WTC11 (cell line): ENCODE results near the gene S100A8. TPM values are rescaled to one million over a fixed set of nuclear protein-coding genes. Genes with fewer than 3 reads are reported as not detected.

Source experiments
- ATAC-seq: fragments of 200-7000 bp; cut with Tn5 transposase; 2 replicates; pipeline ENCODE4 v1.10.0; 2021; ENCODE audit warnings: mild to moderate bottlenecking, moderate library complexity
- CTCF ChIA-PET: fragments of 300-600 bp; sonication (Branson Sonifier 250); formaldehyde crosslinking; loops from one replicate; lab custom pipeline; 2021; ENCODE audit warnings: antibody characterized with exemption; lab: Charles Lee
- POLR2A ChIA-PET: fragments of 350-600 bp; sonication (Branson Sonifier 250); formaldehyde crosslinking; loops from one replicate; lab custom pipeline; 2021; ENCODE audit warnings: antibody characterized with exemption; lab: Charles Lee
- DNase-seq: peaks from one replicate; pipeline ENCODE4 v3.0.0; 2021; ENCODE audit warnings: low spot score
- H3K27ac Mint-ChIP-seq: 2 replicates; pipeline ENCODE4 v1.8.0; 2021; ENCODE audit warnings: mixed read lengths
- H3K27me3 Mint-ChIP-seq: 2 replicates; pipeline ENCODE4 v1.8.0; 2021; ENCODE audit warnings: low read depth, mild to moderate bottlenecking, moderate library complexity, mixed read lengths
- H3K36me3 Mint-ChIP-seq: 2 replicates; pipeline ENCODE4 v1.8.0; 2021; ENCODE audit warnings: mixed read lengths
- H3K4me1 Mint-ChIP-seq: 2 replicates; pipeline ENCODE4 v1.8.0; 2022; ENCODE audit warnings: mixed read lengths
- H3K4me3 Mint-ChIP-seq: 2 replicates; pipeline ENCODE4 v1.8.0; 2021; ENCODE audit warnings: mild to moderate bottlenecking, moderate library complexity, mixed read lengths
- H3K9me3 Mint-ChIP-seq: 2 replicates; pipeline ENCODE4 v1.8.0; 2021; ENCODE audit warnings: mixed read lengths
- CBFB ChIP-seq: sonication (generic); formaldehyde crosslinking; IDR thresholded peaks from 2 replicates; pipeline ENCODE4 v1.8.1; 2022; ENCODE audit warnings: mild to moderate bottlenecking, low read depth, missing genetic modification reagents
- CREM ChIP-seq: sonication (generic); formaldehyde crosslinking; IDR thresholded peaks from 2 replicates; pipeline ENCODE4 v1.8.1; 2022; ENCODE audit warnings: mild to moderate bottlenecking, missing genetic modification reagents, moderate library complexity
- ELF4 ChIP-seq: sonication (generic); formaldehyde crosslinking; IDR thresholded peaks from 2 replicates; pipeline ENCODE4 v1.8.1; 2022; ENCODE audit warnings: low read depth, mild to moderate bottlenecking, moderate library complexity, missing genetic modification reagents
- FOXJ3 ChIP-seq: sonication (generic); formaldehyde crosslinking; IDR thresholded peaks from 2 replicates; pipeline ENCODE4 v1.9.0; 2021; ENCODE audit warnings: missing genetic modification reagents, mild to moderate bottlenecking, borderline replicate concordance
- FOXK1 ChIP-seq: sonication (generic); formaldehyde crosslinking; IDR thresholded peaks from 2 replicates; pipeline ENCODE4 v1.8.0; 2022; ENCODE audit warnings: mild to moderate bottlenecking, moderate library complexity, missing genetic modification reagents
- GABPB1 ChIP-seq: sonication (generic); formaldehyde crosslinking; IDR thresholded peaks from 2 replicates; pipeline ENCODE4 v1.8.1; 2023; ENCODE audit warnings: mild to moderate bottlenecking, missing genetic modification reagents
- KAT7 ChIP-seq: sonication (generic); formaldehyde crosslinking; IDR thresholded peaks from 2 replicates; pipeline ENCODE4 v1.8.1; 2023; ENCODE audit warnings: missing genetic modification reagents, mild to moderate bottlenecking, borderline replicate concordance
- ZBTB21 ChIP-seq: sonication (generic); formaldehyde crosslinking; IDR thresholded peaks from 2 replicates; pipeline ENCODE4 v1.8.1; 2023; ENCODE audit warnings: mild to moderate bottlenecking, missing genetic modification reagents, borderline replicate concordance
- ZNF121 ChIP-seq: sonication (generic); formaldehyde crosslinking; IDR thresholded peaks from 2 replicates; pipeline ENCODE4 v1.8.0; 2023; ENCODE audit warnings: missing genetic modification reagents
- ZNF138 ChIP-seq: sonication (generic); formaldehyde crosslinking; conservative IDR thresholded peaks from 2 replicates; pipeline ENCODE4 v1.8.1; 2022; ENCODE audit warnings: mild to moderate bottlenecking, moderate library complexity, missing genetic modification reagents
- ZNF232 ChIP-seq: sonication (generic); formaldehyde crosslinking; IDR thresholded peaks from 2 replicates; pipeline ENCODE4 v1.8.0; 2022; ENCODE audit warnings: mild to moderate bottlenecking, missing genetic modification reagents
- ZNF396 ChIP-seq: fragments of 250-450 bp; sonication (Bioruptor Pico); IDR thresholded peaks from 2 replicates; pipeline ENCODE4 v1.8.0; 2021; ENCODE audit warnings: mild to moderate bottlenecking, moderate library complexity, borderline replicate concordance
- ZNF423 ChIP-seq: fragments of 250-450 bp; sonication (Bioruptor Pico); IDR thresholded peaks from 2 replicates; pipeline ENCODE4 v2.1.2; 2022; ENCODE audit warnings: mild to moderate bottlenecking, moderate library complexity
- total RNA-seq: library from RNA; stranded (reverse); gene quantifications from 3 replicates; pipeline ENCODE4 v1.2.3, GENCODE V29; 2021
- TF ChIP-seq, protein P1 (sequence below): sonication (generic); formaldehyde crosslinking; IDR thresholded peaks from 2 replicates; pipeline ENCODE4 v1.8.0; 2022; ENCODE audit warnings: mild to moderate bottlenecking, missing genetic modification reagents
- TF ChIP-seq, protein P2 (sequence below): sonication (generic); formaldehyde crosslinking; IDR thresholded peaks from 2 replicates; pipeline ENCODE4 v1.8.0; 2023; ENCODE audit warnings: missing genetic modification reagents, mild to moderate bottlenecking, borderline replicate concordance
- TF ChIP-seq, protein P3 (sequence below): sonication (generic); formaldehyde crosslinking; IDR thresholded peaks from 2 replicates; pipeline ENCODE4 v1.8.1; 2023; ENCODE audit warnings: mild to moderate bottlenecking, missing genetic modification reagents, moderate library complexity
- TF ChIP-seq, protein P4 (sequence below): sonication (generic); formaldehyde crosslinking; IDR thresholded peaks from 2 replicates; pipeline ENCODE4 v1.8.0; 2023; ENCODE audit warnings: missing genetic modification reagents
- TF ChIP-seq, protein P5 (sequence below): sonication (generic); formaldehyde crosslinking; IDR thresholded peaks from 2 replicates; pipeline ENCODE4 v1.8.1; 2022; ENCODE audit warnings: low read depth, missing genetic modification reagents, borderline replicate concordance
- TF ChIP-seq, protein P6 (sequence below): sonication (generic); formaldehyde crosslinking; IDR thresholded peaks from 2 replicates; pipeline ENCODE4 v1.8.1; 2022; ENCODE audit warnings: mild to moderate bottlenecking, moderate library complexity, missing genetic modification reagents
- TF ChIP-seq, protein P7 (sequence below): fragments of 200-600 bp; IDR thresholded peaks from 2 replicates; pipeline ENCODE4 v1.8.0; 2022; ENCODE audit warnings: antibody characterized with exemption
- TF ChIP-seq, protein P8 (sequence below): fragments of 250-450 bp; sonication (Bioruptor Pico); IDR thresholded peaks from 2 replicates; pipeline ENCODE4 v2.1.2; 2022; ENCODE audit warnings: mild to moderate bottlenecking, moderate library complexity

The S100A8 gene
- total RNA-seq, 1 experiment from 2014 or later = not detected

DNA sequence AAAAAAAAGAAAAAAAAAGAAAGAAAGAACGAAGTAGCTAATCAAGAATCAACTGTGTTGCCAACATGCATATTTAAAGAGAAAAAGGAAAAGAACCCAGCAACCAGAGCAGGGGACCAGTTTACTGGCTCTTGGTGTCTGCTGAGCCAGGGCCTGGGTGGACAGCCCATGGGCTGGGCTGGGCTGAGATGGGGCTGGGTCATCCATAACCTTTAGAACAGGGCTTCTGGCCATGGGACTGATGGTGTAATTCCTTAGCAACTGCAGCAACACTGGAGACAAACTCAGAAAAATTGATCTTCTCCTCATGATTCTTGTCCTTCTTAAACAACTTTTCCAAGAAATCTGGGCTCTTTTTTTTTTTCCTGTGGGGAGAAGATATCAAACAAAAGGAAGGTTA, 35.9 kb upstream of the S100A8 start:
- ChIA-PET CTCF (interaction anchor here (1.3 to 1.6 kb wide), 2 partner anchors 68 to 71 kb away, joined by 4 to 8 read pairs; no protein-coding TSS in a partner anchor), POLR2A (no interaction called here)
- TF ChIP-seq ZBTB21 (CRISPR knock-in tag) = no peak
- TF ChIP-seq, protein P1, sequence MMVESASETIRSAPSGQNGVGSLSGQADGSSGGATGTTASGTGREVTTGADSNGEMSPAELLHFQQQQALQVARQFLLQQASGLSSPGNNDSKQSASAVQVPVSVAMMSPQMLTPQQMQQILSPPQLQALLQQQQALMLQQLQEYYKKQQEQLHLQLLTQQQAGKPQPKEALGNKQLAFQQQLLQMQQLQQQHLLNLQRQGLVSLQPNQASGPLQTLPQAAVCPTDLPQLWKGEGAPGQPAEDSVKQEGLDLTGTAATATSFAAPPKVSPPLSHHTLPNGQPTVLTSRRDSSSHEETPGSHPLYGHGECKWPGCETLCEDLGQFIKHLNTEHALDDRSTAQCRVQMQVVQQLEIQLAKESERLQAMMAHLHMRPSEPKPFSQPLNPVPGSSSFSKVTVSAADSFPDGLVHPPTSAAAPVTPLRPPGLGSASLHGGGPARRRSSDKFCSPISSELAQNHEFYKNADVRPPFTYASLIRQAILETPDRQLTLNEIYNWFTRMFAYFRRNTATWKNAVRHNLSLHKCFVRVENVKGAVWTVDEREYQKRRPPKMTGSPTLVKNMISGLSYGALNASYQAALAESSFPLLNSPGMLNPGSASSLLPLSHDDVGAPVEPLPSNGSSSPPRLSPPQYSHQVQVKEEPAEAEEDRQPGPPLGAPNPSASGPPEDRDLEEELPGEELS (CRISPR knock-in tag) = no peak
- no peak for TF ChIP-seq ZNF396 (CRISPR knock-in tag)
- TF ChIP-seq, protein P2, sequence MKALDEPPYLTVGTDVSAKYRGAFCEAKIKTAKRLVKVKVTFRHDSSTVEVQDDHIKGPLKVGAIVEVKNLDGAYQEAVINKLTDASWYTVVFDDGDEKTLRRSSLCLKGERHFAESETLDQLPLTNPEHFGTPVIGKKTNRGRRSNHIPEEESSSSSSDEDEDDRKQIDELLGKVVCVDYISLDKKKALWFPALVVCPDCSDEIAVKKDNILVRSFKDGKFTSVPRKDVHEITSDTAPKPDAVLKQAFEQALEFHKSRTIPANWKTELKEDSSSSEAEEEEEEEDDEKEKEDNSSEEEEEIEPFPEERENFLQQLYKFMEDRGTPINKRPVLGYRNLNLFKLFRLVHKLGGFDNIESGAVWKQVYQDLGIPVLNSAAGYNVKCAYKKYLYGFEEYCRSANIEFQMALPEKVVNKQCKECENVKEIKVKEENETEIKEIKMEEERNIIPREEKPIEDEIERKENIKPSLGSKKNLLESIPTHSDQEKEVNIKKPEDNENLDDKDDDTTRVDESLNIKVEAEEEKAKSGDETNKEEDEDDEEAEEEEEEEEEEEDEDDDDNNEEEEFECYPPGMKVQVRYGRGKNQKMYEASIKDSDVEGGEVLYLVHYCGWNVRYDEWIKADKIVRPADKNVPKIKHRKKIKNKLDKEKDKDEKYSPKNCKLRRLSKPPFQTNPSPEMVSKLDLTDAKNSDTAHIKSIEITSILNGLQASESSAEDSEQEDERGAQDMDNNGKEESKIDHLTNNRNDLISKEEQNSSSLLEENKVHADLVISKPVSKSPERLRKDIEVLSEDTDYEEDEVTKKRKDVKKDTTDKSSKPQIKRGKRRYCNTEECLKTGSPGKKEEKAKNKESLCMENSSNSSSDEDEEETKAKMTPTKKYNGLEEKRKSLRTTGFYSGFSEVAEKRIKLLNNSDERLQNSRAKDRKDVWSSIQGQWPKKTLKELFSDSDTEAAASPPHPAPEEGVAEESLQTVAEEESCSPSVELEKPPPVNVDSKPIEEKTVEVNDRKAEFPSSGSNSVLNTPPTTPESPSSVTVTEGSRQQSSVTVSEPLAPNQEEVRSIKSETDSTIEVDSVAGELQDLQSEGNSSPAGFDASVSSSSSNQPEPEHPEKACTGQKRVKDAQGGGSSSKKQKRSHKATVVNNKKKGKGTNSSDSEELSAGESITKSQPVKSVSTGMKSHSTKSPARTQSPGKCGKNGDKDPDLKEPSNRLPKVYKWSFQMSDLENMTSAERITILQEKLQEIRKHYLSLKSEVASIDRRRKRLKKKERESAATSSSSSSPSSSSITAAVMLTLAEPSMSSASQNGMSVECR (CRISPR knock-in tag) = no peak
- TF ChIP-seq, protein P3, sequence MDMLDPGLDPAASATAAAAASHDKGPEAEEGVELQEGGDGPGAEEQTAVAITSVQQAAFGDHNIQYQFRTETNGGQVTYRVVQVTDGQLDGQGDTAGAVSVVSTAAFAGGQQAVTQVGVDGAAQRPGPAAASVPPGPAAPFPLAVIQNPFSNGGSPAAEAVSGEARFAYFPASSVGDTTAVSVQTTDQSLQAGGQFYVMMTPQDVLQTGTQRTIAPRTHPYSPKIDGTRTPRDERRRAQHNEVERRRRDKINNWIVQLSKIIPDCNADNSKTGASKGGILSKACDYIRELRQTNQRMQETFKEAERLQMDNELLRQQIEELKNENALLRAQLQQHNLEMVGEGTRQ = no peak
- peaks cover 3% of the 10 kb centered on the region; the same call in 1 of the 2 replicates for H3K27me3 Mint-ChIP-seq
- no peaks in the 10 kb centered on the region for H3K9me3 Mint-ChIP-seq
- H3K36me3 Mint-ChIP-seq = no peaks in the 10 kb centered on the region
- no peak for ATAC-seq
- H3K4me1 Mint-ChIP-seq = no peaks in the 10 kb centered on the region
- no peak overlapping the region for H3K27ac Mint-ChIP-seq
- no peak overlapping the region for H3K4me3 Mint-ChIP-seq
- DNase-seq = no peak

DNA sequence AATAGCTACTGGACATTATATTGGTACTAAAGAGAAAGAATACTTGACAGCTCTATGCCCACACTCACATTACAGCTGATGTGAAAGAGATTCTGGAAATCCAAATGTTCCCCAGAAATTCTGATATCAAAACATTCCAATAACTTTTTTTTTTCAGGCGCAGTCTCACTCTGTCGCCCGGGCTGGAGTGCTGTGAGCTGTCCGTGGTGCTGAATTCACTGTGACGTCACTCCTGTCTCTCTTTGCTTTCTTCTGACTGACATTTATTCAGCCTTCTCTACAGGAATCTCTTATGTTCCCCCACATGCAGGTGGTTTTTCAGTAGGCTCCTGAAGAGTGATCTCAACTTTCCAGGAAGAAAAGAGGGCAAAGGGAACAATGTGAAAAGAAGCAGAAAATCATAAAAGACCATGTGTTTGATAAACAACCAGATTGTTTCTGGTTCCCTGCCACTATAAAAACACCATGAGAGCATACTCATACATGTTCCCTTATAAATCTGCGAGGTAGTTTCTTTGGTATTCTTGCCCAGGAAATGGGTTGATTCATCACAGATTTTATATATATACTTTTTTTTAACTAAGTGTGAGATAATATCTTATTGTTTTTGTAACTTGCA, 31.7 kb upstream of the S100A8 start:
- ATAC-seq (peak; percentile 46; the same call in 1 of the 2 replicates), DNase-seq (peak; percentile 81)
- POLR2A ChIA-PET = no interaction called here
- H3K36me3 Mint-ChIP-seq = no peaks in the 10 kb centered on the region
- H3K4me1 Mint-ChIP-seq = no peaks in the 10 kb centered on the region
- CTCF ChIA-PET = interaction anchor here (1.0 to 1.5 kb wide), 4 partner anchors 35 to 72 kb away, joined by 3 to 4 read pairs (median 3); no protein-coding TSS in a partner anchor
- no peak overlapping the region for H3K4me3 Mint-ChIP-seq
- no peaks in the 10 kb centered on the region for H3K9me3 Mint-ChIP-seq
- peaks cover 7% of the 10 kb centered on the region for H3K27me3 Mint-ChIP-seq
- no peak overlapping the region for H3K27ac Mint-ChIP-seq
- TF ChIP-seq CREM = peak; percentile 88
- no peak for TF ChIP-seq ELF4 (CRISPR knock-in tag)
- TF ChIP-seq, protein P4, sequence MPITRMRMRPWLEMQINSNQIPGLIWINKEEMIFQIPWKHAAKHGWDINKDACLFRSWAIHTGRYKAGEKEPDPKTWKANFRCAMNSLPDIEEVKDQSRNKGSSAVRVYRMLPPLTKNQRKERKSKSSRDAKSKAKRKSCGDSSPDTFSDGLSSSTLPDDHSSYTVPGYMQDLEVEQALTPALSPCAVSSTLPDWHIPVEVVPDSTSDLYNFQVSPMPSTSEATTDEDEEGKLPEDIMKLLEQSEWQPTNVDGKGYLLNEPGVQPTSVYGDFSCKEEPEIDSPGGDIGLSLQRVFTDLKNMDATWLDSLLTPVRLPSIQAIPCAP (CRISPR knock-in tag) = no peak
- TF ChIP-seq GABPB1 (CRISPR knock-in tag) = peak; percentile 34; the same call in 1 of the 2 replicates
- TF ChIP-seq ZNF138 (CRISPR knock-in tag) = no peak
- TF ChIP-seq ZNF232 (CRISPR knock-in tag) = no peak
- TF ChIP-seq ZNF121 (CRISPR knock-in tag) = no peak
- TF ChIP-seq, protein P5, sequence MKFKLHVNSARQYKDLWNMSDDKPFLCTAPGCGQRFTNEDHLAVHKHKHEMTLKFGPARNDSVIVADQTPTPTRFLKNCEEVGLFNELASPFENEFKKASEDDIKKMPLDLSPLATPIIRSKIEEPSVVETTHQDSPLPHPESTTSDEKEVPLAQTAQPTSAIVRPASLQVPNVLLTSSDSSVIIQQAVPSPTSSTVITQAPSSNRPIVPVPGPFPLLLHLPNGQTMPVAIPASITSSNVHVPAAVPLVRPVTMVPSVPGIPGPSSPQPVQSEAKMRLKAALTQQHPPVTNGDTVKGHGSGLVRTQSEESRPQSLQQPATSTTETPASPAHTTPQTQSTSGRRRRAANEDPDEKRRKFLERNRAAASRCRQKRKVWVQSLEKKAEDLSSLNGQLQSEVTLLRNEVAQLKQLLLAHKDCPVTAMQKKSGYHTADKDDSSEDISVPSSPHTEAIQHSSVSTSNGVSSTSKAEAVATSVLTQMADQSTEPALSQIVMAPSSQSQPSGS (CRISPR knock-in tag) = no peak
- TF ChIP-seq ZNF423 (CRISPR knock-in tag) = no peak
- no peak for TF ChIP-seq FOXJ3 (CRISPR knock-in tag)
- TF ChIP-seq, protein P6, sequence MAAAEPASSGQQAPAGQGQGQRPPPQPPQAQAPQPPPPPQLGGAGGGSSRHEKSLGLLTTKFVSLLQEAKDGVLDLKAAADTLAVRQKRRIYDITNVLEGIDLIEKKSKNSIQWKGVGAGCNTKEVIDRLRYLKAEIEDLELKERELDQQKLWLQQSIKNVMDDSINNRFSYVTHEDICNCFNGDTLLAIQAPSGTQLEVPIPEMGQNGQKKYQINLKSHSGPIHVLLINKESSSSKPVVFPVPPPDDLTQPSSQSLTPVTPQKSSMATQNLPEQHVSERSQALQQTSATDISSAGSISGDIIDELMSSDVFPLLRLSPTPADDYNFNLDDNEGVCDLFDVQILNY = no peak
- no peak for TF ChIP-seq FOXK1 (CRISPR knock-in tag)
- TF ChIP-seq, protein P7, sequence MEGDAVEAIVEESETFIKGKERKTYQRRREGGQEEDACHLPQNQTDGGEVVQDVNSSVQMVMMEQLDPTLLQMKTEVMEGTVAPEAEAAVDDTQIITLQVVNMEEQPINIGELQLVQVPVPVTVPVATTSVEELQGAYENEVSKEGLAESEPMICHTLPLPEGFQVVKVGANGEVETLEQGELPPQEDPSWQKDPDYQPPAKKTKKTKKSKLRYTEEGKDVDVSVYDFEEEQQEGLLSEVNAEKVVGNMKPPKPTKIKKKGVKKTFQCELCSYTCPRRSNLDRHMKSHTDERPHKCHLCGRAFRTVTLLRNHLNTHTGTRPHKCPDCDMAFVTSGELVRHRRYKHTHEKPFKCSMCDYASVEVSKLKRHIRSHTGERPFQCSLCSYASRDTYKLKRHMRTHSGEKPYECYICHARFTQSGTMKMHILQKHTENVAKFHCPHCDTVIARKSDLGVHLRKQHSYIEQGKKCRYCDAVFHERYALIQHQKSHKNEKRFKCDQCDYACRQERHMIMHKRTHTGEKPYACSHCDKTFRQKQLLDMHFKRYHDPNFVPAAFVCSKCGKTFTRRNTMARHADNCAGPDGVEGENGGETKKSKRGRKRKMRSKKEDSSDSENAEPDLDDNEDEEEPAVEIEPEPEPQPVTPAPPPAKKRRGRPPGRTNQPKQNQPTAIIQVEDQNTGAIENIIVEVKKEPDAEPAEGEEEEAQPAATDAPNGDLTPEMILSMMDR = no peak
- no peak for TF ChIP-seq CBFB
- TF ChIP-seq KAT7 (CRISPR knock-in tag) = no peak
- TF ChIP-seq, protein P8, sequence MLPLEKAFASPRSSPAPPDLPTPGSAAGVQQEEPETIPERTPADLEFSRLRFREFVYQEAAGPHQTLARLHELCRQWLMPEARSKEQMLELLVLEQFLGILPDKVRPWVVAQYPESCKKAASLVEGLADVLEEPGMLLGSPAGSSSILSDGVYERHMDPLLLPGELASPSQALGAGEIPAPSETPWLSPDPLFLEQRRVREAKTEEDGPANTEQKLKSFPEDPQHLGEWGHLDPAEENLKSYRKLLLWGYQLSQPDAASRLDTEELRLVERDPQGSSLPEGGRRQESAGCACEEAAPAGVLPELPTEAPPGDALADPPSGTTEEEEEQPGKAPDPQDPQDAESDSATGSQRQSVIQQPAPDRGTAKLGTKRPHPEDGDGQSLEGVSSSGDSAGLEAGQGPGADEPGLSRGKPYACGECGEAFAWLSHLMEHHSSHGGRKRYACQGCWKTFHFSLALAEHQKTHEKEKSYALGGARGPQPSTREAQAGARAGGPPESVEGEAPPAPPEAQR (CRISPR knock-in tag) = no peak
